Ovary (tissue), 3 donors: ENCODE results near the gene FCRL6.

Experiments used
- CTCF ChIP-seq, 3 donors: fragments of 450-650 bp in 2 of 3; fragments of 200-600 bp in 1 of 3; IDR thresholded peaks; one replicate each; pipeline versions ENCODE4 v1.5.1 to v1.8.0; 2016 to 2022; ENCODE audit warnings: antibody characterized with exemption in 3 of 3, mild to moderate bottlenecking in 1 of 3
- POLR2A ChIP-seq: fragments of 450-650 bp; IDR thresholded peaks from one replicate; pipeline ENCODE4 v1.6.1; 2017; ENCODE audit warnings: antibody characterized with exemption, mild to moderate bottlenecking, moderate library complexity
- donor health status: DM: no; HTN: no; CAD: no.

DNA sequence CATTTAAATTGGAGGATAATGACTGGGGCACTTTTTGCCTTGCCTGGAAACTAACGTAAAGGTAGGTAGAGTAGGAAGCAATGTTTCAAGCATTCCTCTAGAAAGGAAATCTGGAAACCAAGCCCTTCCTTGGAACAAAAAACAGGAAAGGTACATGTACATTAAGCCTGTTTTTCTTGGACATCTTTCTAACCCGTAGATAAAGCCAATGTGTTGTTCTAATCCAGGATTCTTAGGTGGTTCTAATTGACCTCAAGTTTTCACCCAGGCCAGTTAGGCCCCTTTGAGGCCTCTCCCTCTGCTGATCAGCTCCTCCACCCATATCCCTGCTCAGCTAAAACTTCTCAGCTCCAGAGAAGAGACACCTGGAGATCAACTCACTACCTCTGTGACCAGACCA lies 27.7 kb upstream of the FCRL6 start:
- TF ChIP-seq CTCF (IDR thresholded peaks at IDR 0.05), result no peak
- no peak for TF ChIP-seq POLR2A
